Measurements from ENCODE around the gene STARD6. TPM values are rescaled to one million over a fixed set of nuclear protein-coding genes. Genes with fewer than 3 reads are reported as not detected.

STARD6 gene
- total RNA-seq, 1 experiment from 2014 or later: not detected

- no peak for DNase-seq
- no peaks in the 10 kb centered on the region for H3K9me3 ChIP-seq (ENCODE audit: control insufficient read depth, low read depth, low read length)
- no peak overlapping the region for H3K18ac ChIP-seq (ENCODE audit: insufficient read length, low read depth, low read length)
- peaks cover 12 to 14% of the 10 kb centered on the region in 2 experiments for H3K4me1 Mint-ChIP-seq
- no peak overlapping the region for H2BK15ac ChIP-seq (ENCODE audit: low read depth, low read length)
- no peak overlapping the region for H3T11ph ChIP-seq (ENCODE audit: low read length)
- H2BK120ac ChIP-seq (ENCODE audit: low read depth, low read length, poor library complexity, severe bottlenecking): no peak overlapping the region
- H3K9me3 Mint-ChIP-seq: no peaks in the 10 kb centered on the region
- no CpG with 5 or more reads among the region's 5 CpGs for WGBS (ENCODE audit: extremely low coverage, insufficient read length, low lambda C conversion rate)
- no peak overlapping the region for H2BK12ac ChIP-seq (ENCODE audit: insufficient read length, low read depth, low read length)
- no peak for TF ChIP-seq CTCF (conservative IDR thresholded peaks at IDR 0.05)
- no peak overlapping the region for H3K9ac ChIP-seq (ENCODE audit: extremely low read depth, insufficient read length, low read length)
- H3K27ac Mint-ChIP-seq: peak overlapping the region; percentile 81 to 91 (median 90); a peak in 4 of 7 replicates
- H4K91ac ChIP-seq (ENCODE audit: insufficient read length, low read depth, low read length): no peak overlapping the region
- H3K4ac ChIP-seq (ENCODE audit: low read depth, low read length): no peak overlapping the region
- H3K56ac ChIP-seq (ENCODE audit: insufficient read length, low read depth, low read length): no peak overlapping the region
- H2AFZ ChIP-seq (ENCODE audit: low read length): no peak overlapping the region
- H3K27ac ChIP-seq (ENCODE audit: insufficient read length, low read depth, low read length): no peak overlapping the region
- no peaks in the 10 kb centered on the region for H3K27me3 ChIP-seq (ENCODE audit: insufficient read depth, low read length)
- H3K4me2 ChIP-seq (ENCODE audit: insufficient read depth, insufficient read length, low read length): no peak overlapping the region
- no peak overlapping the region for H2BK20ac ChIP-seq (ENCODE audit: low read depth, low read length, poor library complexity, severe bottlenecking)
- H3K4me3 Mint-ChIP-seq: no peak overlapping the region
- H2BK5ac ChIP-seq (ENCODE audit: insufficient read length, low read length): no peak overlapping the region
- no peaks in the 10 kb centered on the region for H3K79me1 ChIP-seq (ENCODE audit: insufficient read depth, low read depth, low read length, poor library complexity, severe bottlenecking)
- H3K23me2 ChIP-seq (ENCODE audit: insufficient read length, low read depth, low read length, poor library complexity, severe bottlenecking): no peaks in the 10 kb centered on the region
- H3K14ac ChIP-seq (ENCODE audit: insufficient read depth, low read length): no peak overlapping the region
- H4K8ac ChIP-seq (replicated peaks; ENCODE audit: insufficient read length, low read depth, low read length): no peak overlapping the region
- H3K79me2 ChIP-seq (ENCODE audit: insufficient read depth, low read length): no peaks in the 10 kb centered on the region
- no peak overlapping the region for H2AK5ac ChIP-seq (ENCODE audit: insufficient read length, low read length)
- H4K20me1 ChIP-seq (ENCODE audit: control insufficient read depth, insufficient read depth, insufficient read length): no peaks in the 10 kb centered on the region
- H3K36me3 Mint-ChIP-seq (ENCODE audit: insufficient read depth in 1 of 3, low read depth in 3 of 3): peaks cover 22 to 74% (median 59%) of the 10 kb centered on the region in 3 experiments
- H3K23ac ChIP-seq (ENCODE audit: insufficient read length, low read depth, low read length): no peak overlapping the region
- H4K5ac ChIP-seq (ENCODE audit: insufficient read length, low read depth, low read length): no peak overlapping the region
- H3K4me1 ChIP-seq (ENCODE audit: insufficient read depth, low read length): peaks cover 2% of the 10 kb centered on the region; the same call in 1 of the 2 replicates
- no peaks in the 10 kb centered on the region for H3K27me3 Mint-ChIP-seq (ENCODE audit: low read depth)
Observed at GRCh38 chr18:54279477-54280219, 78.0 kb downstream of the STARD6 start.

Data from H9 (cell line).